Liver (tissue), 9 donors: ENCODE data around the gene ERICH6. TPM values are rescaled to one million over a fixed set of nuclear protein-coding genes. Genes with fewer than 3 reads are reported as not detected.

Experiments
- DNase-seq: peaks from one replicate; pipeline ENCODE4 v3.0.0-alpha.2; 2017; ENCODE audit warnings: low spot score
- H3K27ac ChIP-seq, 2 donors: one replicate each; pipeline ENCODE4 v1.7.0; 2013; ENCODE audit warnings: inconsistent platforms in 2 of 2, low read length in 2 of 2, control low read depth in 1 of 2, low read depth in 1 of 2, mild to moderate bottlenecking in 1 of 2
- H3K27me3 ChIP-seq, 4 donors: one replicate each; pipeline versions ENCODE4 v1.6.1 to v1.7.0; 2013; ENCODE audit warnings: low read length in 3 of 4, inconsistent platforms in 1 of 4, mild to moderate bottlenecking in 1 of 4, moderate library complexity in 1 of 4; ENCODE audit not compliant: control insufficient read depth in 4 of 4, insufficient read depth in 4 of 4
- H3K36me3 ChIP-seq, 4 donors: one replicate each; pipeline versions ENCODE4 v1.6.1 to v1.7.0; 2013; ENCODE audit warnings: low read length in 3 of 4, mild to moderate bottlenecking in 3 of 4, low read depth in 1 of 4, moderate library complexity in 1 of 4; ENCODE audit not compliant: control insufficient read depth in 4 of 4, insufficient read depth in 3 of 4
- H3K4me1 ChIP-seq, 4 donors: one replicate each; pipeline versions ENCODE4 v1.6.1 to v1.7.0; 2013; ENCODE audit warnings: low read length in 3 of 4, mild to moderate bottlenecking in 3 of 4, moderate library complexity in 1 of 4; ENCODE audit not compliant: control insufficient read depth in 4 of 4, insufficient read depth in 4 of 4
- H3K4me3 ChIP-seq, 3 donors: one replicate each; pipeline versions ENCODE4 v1.6.1 to v1.7.0; 2013; ENCODE audit warnings: low read length in 3 of 3, control low read depth in 1 of 3, low read depth in 1 of 3, mild to moderate bottlenecking in 1 of 3
- H3K9ac ChIP-seq, 2 donors: one replicate each; pipeline ENCODE4 v1.7.0; 2013; ENCODE audit warnings: low read length in 2 of 2, mild to moderate bottlenecking in 2 of 2, moderate library complexity in 2 of 2, control low read depth in 1 of 2, low read depth in 1 of 2
- H3K9me3 ChIP-seq, 4 donors: one replicate each; pipeline versions ENCODE4 v1.6.1 to v1.7.0; 2013; ENCODE audit warnings: low read length in 3 of 4; ENCODE audit not compliant: control insufficient read depth in 4 of 4
- ATF3 ChIP-seq: IDR thresholded peaks from 2 replicates; pipeline ENCODE4 v1.6.1; 2016; ENCODE audit warnings: antibody characterized with exemption
- EGR1 ChIP-seq, 2 donors: IDR thresholded peaks; 2 replicates each; pipeline ENCODE4 v1.6.1; 2016 to 2018; ENCODE audit warnings: antibody characterized with exemption in 2 of 2, low read depth in 2 of 2
- FOXA1 ChIP-seq: IDR thresholded peaks from 2 replicates; pipeline ENCODE4 v1.6.1; 2016; ENCODE audit warnings: antibody characterized with exemption
- FOXA2 ChIP-seq: IDR thresholded peaks from 2 replicates; pipeline ENCODE4 v1.6.1; 2016; ENCODE audit warnings: antibody characterized with exemption
- HNF4A ChIP-seq, 2 donors: conservative IDR thresholded peaks; 2 replicates each; pipeline ENCODE4 v1.6.1; 2016; ENCODE audit warnings: antibody characterized with exemption in 2 of 2, mild to moderate bottlenecking in 2 of 2
- HNF4G ChIP-seq: IDR thresholded peaks from 2 replicates; pipeline ENCODE4 v1.6.1; 2016; ENCODE audit warnings: antibody characterized with exemption
- JUND ChIP-seq, 2 donors: IDR thresholded peaks; 2 replicates each; pipeline ENCODE4 v1.6.1; 2016; ENCODE audit warnings: antibody characterized with exemption in 2 of 2
- MAX ChIP-seq: IDR thresholded peaks from 2 replicates; pipeline ENCODE4 v1.6.1; 2016; ENCODE audit warnings: antibody characterized with exemption
- NR2F2 ChIP-seq: IDR thresholded peaks from 2 replicates; pipeline ENCODE4 v1.6.1; 2016; ENCODE audit warnings: antibody characterized with exemption
- RAD21 ChIP-seq, 2 donors: IDR thresholded peaks; 2 replicates each; pipeline ENCODE4 v1.6.1; 2016; ENCODE audit warnings: antibody characterized with exemption in 2 of 2, mild to moderate bottlenecking in 2 of 2
- REST ChIP-seq: IDR thresholded peaks from 2 replicates; pipeline ENCODE4 v1.6.1; 2016; ENCODE audit warnings: antibody characterized with exemption, mild to moderate bottlenecking
- RXRA ChIP-seq, 2 donors: IDR thresholded peaks; 2 replicates each; pipeline ENCODE4 v1.6.1; 2017 to 2018; ENCODE audit warnings: antibody characterized with exemption in 2 of 2, mild to moderate bottlenecking in 1 of 2
- SP1 ChIP-seq: IDR thresholded peaks from 2 replicates; pipeline ENCODE4 v1.6.1; 2018; ENCODE audit warnings: antibody characterized with exemption, mild to moderate bottlenecking
- TAF1 ChIP-seq: conservative IDR thresholded peaks from 2 replicates; pipeline ENCODE4 v1.6.1; 2016; ENCODE audit warnings: antibody characterized with exemption, mild to moderate bottlenecking
- WGBS: extraction: QIAGEN DNeasy Blood & Tissue Kit; methylation state at CpG from one replicate; pipeline ENCODE4 v1.1.7; 2013; 5-methylcytosine and 5-hydroxymethylcytosine counted together
- polyA plus RNA-seq, 2 donors: library from polyadenylated mRNA; stranded (reverse) in 1 of 2; unstranded in 1 of 2; fragments of 200-250 nt in 1 of 2; fragments of >200 nt in 1 of 2; fragmentation: Nextera tagmentation in 1 of 2; extraction: Ambion mirVana in 1 of 2; gene quantifications; one replicate each; pipeline versions ENCODE4 v1.2.1 to v1.2.3, GENCODE V29; 2013 to 2015
- total RNA-seq, 2 donors: library from RNA; depleted of rRNA; stranded (reverse); fragments of >200 nt; gene quantifications; one replicate each; pipeline ENCODE4 v1.2.3, GENCODE V29; 2014
- TF ChIP-seq, protein P1 (sequence below): fragments of 150-350 bp; IDR thresholded peaks from 2 replicates; pipeline ENCODE4 v1.5.1; 2017; ENCODE audit warnings: improper control_type of control experiment, low read depth, low read length; ENCODE audit not compliant: missing input control
- donor health status: healthy.
- donor health status: healthy.
- donor health status: healthy.
- donor health status: healthy.
- donor health status: healthy.

Gene ERICH6
- total and polyA plus RNA-seq, 4 donors = under 0.01 TPM; not detected in 3

DNA sequence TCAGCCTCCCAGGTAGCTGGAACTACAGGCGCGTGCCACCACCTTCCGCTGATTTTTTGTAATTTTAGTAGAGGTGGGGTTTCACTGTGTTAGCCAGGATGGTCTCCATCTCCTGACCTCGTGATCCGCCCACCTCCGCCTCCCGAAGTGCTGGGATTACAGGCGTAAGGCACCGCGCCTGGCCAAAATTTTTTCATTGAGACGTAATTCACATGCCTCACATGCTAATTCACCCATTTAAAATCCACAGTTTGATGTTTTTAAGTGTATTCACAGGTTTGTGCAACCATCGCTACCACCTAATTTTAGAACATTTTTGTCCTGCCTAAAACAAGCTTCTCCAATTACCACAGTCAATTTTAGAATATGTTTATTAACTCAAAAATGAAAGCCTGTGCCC is 63.5 kb downstream of the ERICH6 start:
- TF ChIP-seq FOXA2 (no peak), ATF3 (no peak)
- DNase-seq = no peak
- H3K27me3 ChIP-seq = no peaks in the 10 kb centered on the region
- 96% methylated on average over 12 of the region's 12 CpGs for WGBS
- no peak overlapping the region for H3K4me3 ChIP-seq
- H3K4me1 ChIP-seq = no peaks in the 10 kb centered on the region
- H3K36me3 ChIP-seq = no peaks in the 10 kb centered on the region
- no peak overlapping the region for H3K9ac ChIP-seq
- no peaks in the 10 kb centered on the region for H3K9me3 ChIP-seq
- no peak overlapping the region for H3K27ac ChIP-seq

DNA sequence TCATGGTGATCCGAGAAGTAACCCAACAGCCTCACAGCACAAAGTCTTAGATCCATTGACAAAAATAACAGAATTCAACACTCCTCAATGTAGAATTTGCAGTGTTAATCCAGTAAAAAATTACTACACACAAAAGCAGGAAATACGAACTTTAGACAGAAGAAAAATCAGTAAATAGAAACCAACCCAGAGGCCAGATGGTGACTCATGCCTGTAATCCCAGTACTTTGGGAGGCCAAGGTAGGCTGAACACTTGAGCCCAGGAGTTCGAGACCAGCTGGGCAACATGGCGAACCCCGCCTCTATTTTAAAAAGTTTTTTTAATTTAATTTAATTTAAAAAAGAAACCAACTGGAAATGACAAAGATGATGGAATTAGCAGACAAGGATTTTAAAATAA is 64.5 kb downstream of the ERICH6 start:
- H3K27ac ChIP-seq = no peak overlapping the region
- no peak for DNase-seq
- H3K4me3 ChIP-seq = no peak overlapping the region
- no peak overlapping the region for H3K9ac ChIP-seq
- no peaks in the 10 kb centered on the region for H3K9me3 ChIP-seq
- no peaks in the 10 kb centered on the region for H3K27me3 ChIP-seq
- 81% methylated on average over 5 of the region's 5 CpGs for WGBS
- no peaks in the 10 kb centered on the region for H3K4me1 ChIP-seq
- no peaks in the 10 kb centered on the region for H3K36me3 ChIP-seq
- TF ChIP-seq RXRA (IDR thresholded peaks at IDR 0.05) (no peak), HNF4A (conservative IDR thresholded peaks at IDR 0.05) (no peak), RAD21 (IDR thresholded peaks at IDR 0.05) (no peak), SP1 (no peak), HNF4G (no peak), EGR1 (IDR thresholded peaks at IDR 0.05; ENCODE audit: low read depth in 2 of 2) (no peak), JUND (IDR thresholded peaks at IDR 0.05) (no peak), NR2F2 (no peak), REST (no peak), ATF3 (no peak), FOXA2 (no peak), MAX (no peak), FOXA1 (no peak), TAF1 (no peak)
- TF ChIP-seq, protein P1, sequence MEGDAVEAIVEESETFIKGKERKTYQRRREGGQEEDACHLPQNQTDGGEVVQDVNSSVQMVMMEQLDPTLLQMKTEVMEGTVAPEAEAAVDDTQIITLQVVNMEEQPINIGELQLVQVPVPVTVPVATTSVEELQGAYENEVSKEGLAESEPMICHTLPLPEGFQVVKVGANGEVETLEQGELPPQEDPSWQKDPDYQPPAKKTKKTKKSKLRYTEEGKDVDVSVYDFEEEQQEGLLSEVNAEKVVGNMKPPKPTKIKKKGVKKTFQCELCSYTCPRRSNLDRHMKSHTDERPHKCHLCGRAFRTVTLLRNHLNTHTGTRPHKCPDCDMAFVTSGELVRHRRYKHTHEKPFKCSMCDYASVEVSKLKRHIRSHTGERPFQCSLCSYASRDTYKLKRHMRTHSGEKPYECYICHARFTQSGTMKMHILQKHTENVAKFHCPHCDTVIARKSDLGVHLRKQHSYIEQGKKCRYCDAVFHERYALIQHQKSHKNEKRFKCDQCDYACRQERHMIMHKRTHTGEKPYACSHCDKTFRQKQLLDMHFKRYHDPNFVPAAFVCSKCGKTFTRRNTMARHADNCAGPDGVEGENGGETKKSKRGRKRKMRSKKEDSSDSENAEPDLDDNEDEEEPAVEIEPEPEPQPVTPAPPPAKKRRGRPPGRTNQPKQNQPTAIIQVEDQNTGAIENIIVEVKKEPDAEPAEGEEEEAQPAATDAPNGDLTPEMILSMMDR = no peak
